HepG2 (cell line): Measurements from ENCODE around the gene ABHD18. TPM values are rescaled to one million over a fixed set of nuclear protein-coding genes. Genes with fewer than 3 reads are reported as not detected.

Source experiments
- MED13 ChIP-seq: sonication (generic); formaldehyde crosslinking; IDR thresholded peaks from 2 replicates; pipeline ENCODE4 v1.5.0; 2020; ENCODE audit warnings: missing genetic modification reagents
- MZF1 ChIP-seq: sonication (generic); formaldehyde crosslinking; IDR thresholded peaks from 2 replicates; pipeline ENCODE4 v1.8.1; 2023; ENCODE audit warnings: mild to moderate bottlenecking, missing genetic modification reagents, borderline replicate concordance
- POLR2A ChIP-seq, 2 experiments: IDR thresholded peaks; 2 replicates each; pipeline ENCODE4 v1.6.1; 2011; ENCODE audit warnings: low read depth in 2 of 2, low read length in 2 of 2, mild to moderate bottlenecking in 1 of 2, moderate library complexity in 1 of 2; ENCODE audit not compliant: insufficient read depth in 1 of 2
- YEATS2 ChIP-seq: sonication (generic); formaldehyde crosslinking; IDR thresholded peaks from 2 replicates; pipeline ENCODE4 v1.4.0; 2020; ENCODE audit warnings: missing genetic modification reagents, borderline replicate concordance
- ZEB1 ChIP-seq: IDR thresholded peaks from 2 replicates; pipeline ENCODE4 v1.6.1; 2012; ENCODE audit warnings: mild to moderate bottlenecking, low read depth, inconsistent platforms; ENCODE audit not compliant: insufficient replicate concordance
- ZNF567 ChIP-seq: sonication (generic); formaldehyde crosslinking; IDR thresholded peaks from 2 replicates; pipeline ENCODE4 v1.8.1; 2023; ENCODE audit warnings: mild to moderate bottlenecking, missing genetic modification reagents, borderline replicate concordance
- ZNF678 ChIP-seq: sonication (generic); formaldehyde crosslinking; IDR thresholded peaks from 2 replicates; pipeline ENCODE4 v1.4.0; 2020; ENCODE audit warnings: mild to moderate bottlenecking, missing genetic modification reagents
- ZSCAN12 ChIP-seq: sonication (generic); formaldehyde crosslinking; IDR thresholded peaks from 2 replicates; pipeline ENCODE4 v1.9.0; 2021; ENCODE audit warnings: mild to moderate bottlenecking, missing genetic modification reagents
- polyA plus RNA-seq, 8 experiments: library from polyadenylated mRNA; depleted of rRNA in 3 of 8; stranded (reverse) in 7 of 8; unstranded in 1 of 8; fragments of >200 nt; fragmentation: Illumina TruSeq in 4 of 8; extraction: Trizol in 4 of 8; gene quantifications; 2 replicates each; pipeline versions ENCODE4 v1.2.1 to v1.2.3, GENCODE V29; 2011 to 2016; ENCODE audit warnings: low read depth in 4 of 8, missing spikeins in 1 of 8, mixed read lengths in 1 of 8; ENCODE audit not compliant: insufficient read depth in 1 of 8
- total RNA-seq, 5 experiments: library from RNA; depleted of rRNA; stranded (reverse); fragments of >200 nt; fragmentation: Illumina TruSeq; extraction: Trizol; gene quantifications; 2 replicates each; pipeline ENCODE4 v1.2.3, GENCODE V29; 2016; ENCODE audit warnings: low read depth in 1 of 5
- TF ChIP-seq, protein P1 (sequence below): sonication (generic); formaldehyde crosslinking; IDR thresholded peaks from 2 replicates; pipeline ENCODE4 v1.4.0; 2020; ENCODE audit warnings: low read depth, mild to moderate bottlenecking, missing genetic modification reagents
- TF ChIP-seq, protein P2 (sequence below): sonication (generic); formaldehyde crosslinking; IDR thresholded peaks from 2 replicates; pipeline ENCODE4 v1.8.0; 2022; ENCODE audit warnings: mild to moderate bottlenecking, missing genetic modification reagents, borderline replicate concordance
- TF ChIP-seq, protein P3 (sequence below), 2 experiments: sonication (generic) in 1 of 2; formaldehyde crosslinking in 1 of 2; IDR thresholded peaks; 2 replicates each; pipeline versions ENCODE4 v1.4.0 to v1.6.1; 2018 to 2020; ENCODE audit warnings: missing genetic modification reagents in 2 of 2, borderline replicate concordance in 1 of 2, low read depth in 1 of 2, mild to moderate bottlenecking in 1 of 2, missing biosample characterization in 1 of 2

Gene ABHD18
- total and polyA plus RNA-seq, 2 of the 13 experiments (the other 11 are each of a cell fraction or from before 2014, with no cell fraction given) = 5.5 to 16.3 TPM

DNA sequence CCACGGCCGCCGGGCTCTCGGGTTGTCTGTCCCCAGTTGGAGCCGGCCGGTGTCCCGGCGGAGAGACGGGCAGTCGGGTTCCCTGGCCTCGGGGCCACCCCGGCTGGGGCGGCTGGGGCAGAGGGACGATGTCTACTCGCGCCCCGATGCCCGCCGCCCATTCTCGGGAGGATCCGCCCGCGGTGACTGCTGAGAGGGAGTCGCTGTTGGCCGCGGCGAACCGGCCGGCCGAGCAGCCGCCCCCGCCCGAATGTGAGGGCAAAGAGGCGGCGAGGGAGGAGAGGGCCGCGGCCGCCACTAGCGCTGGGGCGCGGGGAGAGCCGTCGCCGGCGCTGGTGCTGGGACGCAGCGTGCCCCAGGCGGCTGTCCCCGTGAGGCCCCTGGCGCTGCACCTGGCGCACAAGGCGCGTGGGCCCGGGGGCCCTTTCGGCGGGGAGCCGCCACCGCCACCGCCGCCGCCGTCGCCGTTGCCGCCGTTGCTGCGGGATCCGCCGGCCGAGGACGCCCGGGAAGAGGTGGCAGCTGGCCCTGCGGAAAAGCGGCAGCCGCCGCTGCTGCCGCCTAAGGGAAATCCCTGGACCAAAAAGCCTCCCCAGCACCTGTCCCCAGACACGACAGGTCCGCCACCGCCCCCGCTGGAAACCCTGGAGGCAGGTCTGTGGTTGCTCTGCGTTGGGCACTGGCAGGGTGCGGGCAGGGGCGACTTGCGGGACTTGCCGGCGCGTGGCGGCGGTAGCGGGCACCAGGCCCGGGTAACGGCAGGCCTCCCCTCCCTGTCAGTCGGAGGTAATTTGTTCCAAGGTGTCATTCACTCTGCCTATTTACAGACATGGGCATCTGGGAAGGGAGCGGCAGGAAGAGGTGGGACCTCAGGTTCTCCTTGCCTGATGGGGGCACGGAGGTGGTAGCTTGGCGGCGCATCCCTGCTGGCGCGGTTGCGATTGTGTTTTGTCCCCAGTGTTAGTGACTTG lies 96.6 kb downstream of the ABHD18 start (continued):
- TF ChIP-seq ZSCAN12 (CRISPR knock-in tag) (0 out of 2 replicates have a peak, but pooled peaks have one; percentile 32), ZNF567 (CRISPR knock-in tag) (0 out of 2 replicates have a peak, but pooled peaks have one; percentile 12), MZF1 (CRISPR knock-in tag) (no peak), ZNF678 (no peak), YEATS2 (CRISPR knock-in tag) (no peak), MED13 (no peak), POLR2A (IDR thresholded peaks at IDR 0.05; ENCODE audit: insufficient read depth in 1 of 2, low read depth in 2 of 2, low read length in 2 of 2) (peak; percentile 33 to 61; a peak in 3 of 4 replicates), ZEB1 (peak; percentile 49)
- TF ChIP-seq, protein P1, sequence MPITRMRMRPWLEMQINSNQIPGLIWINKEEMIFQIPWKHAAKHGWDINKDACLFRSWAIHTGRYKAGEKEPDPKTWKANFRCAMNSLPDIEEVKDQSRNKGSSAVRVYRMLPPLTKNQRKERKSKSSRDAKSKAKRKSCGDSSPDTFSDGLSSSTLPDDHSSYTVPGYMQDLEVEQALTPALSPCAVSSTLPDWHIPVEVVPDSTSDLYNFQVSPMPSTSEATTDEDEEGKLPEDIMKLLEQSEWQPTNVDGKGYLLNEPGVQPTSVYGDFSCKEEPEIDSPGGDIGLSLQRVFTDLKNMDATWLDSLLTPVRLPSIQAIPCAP (CRISPR knock-in tag) = no peak
- TF ChIP-seq, protein P2, sequence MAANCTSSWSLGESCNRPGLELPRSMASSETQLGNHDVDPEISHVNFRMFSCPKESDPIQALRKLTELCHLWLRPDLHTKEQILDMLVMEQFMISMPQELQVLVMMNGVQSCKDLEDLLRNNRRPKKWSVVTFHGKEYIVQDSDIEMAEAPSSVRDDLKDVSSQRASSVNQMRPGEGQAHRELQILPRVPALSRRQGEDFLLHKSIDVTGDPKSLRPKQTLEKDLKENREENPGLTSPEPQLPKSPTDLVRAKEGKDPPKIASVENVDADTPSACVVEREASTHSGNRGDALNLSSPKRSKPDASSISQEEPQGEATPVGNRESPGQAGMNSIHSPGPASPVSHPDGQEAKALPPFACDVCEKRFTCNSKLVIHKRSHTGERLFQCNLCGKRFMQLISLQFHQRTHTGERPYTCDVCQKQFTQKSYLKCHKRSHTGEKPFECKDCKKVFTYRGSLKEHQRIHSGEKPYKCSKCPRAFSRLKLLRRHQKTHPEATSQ (CRISPR knock-in tag) = no peak
- TF ChIP-seq, protein P3, sequence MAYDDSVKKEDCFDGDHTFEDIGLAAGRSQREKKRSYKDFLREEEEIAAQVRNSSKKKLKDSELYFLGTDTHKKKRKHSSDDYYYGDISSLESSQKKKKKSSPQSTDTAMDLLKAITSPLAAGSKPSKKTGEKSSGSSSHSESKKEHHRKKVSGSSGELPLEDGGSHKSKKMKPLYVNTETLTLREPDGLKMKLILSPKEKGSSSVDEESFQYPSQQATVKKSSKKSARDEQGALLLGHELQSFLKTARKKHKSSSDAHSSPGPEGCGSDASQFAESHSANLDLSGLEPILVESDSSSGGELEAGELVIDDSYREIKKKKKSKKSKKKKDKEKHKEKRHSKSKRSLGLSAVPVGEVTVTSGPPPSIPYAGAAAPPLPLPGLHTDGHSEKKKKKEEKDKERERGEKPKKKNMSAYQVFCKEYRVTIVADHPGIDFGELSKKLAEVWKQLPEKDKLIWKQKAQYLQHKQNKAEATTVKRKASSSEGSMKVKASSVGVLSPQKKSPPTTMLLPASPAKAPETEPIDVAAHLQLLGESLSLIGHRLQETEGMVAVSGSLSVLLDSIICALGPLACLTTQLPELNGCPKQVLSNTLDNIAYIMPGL (CRISPR knock-in tag; IDR thresholded peaks at IDR 0.05; ENCODE audit: borderline replicate concordance in 1 of 2, low read depth in 1 of 2) = peak; percentile 29 to 80; a peak in 3 of 4 replicates
